Endothelial cell of umbilical vein (primary cell): ENCODE results near the gene ABI2. TPM values are rescaled to one million over a fixed set of nuclear protein-coding genes. Genes with fewer than 3 reads are reported as not detected.

Experiments used
- BruUV-seq: library from RNA; stranded (reverse); fragments of 400-500 nt; replicated peaks from 2 replicates; lab custom pipeline; 2021; lab: Mats Ljungman, UMichigan
- CTCF ChIA-PET: fragments of 300-600, 350-600 bp; sonication (Branson Sonifier 250); formaldehyde crosslinking; loops from one replicate; lab custom pipeline; 2021; ENCODE audit warnings: antibody characterized with exemption, inconsistent platforms; lab: Charles Lee
- POLR2A ChIA-PET: fragments of 300-600, 350-600 bp; sonication (Branson Sonifier 250); formaldehyde crosslinking; loops from one replicate; lab custom pipeline; 2021; ENCODE audit warnings: antibody characterized with exemption, inconsistent platforms; lab: Charles Lee
- DNase-seq: peaks from one replicate; pipeline ENCODE4 v3.0.0-alpha.2; 2011; ENCODE audit warnings: low read depth, low spot score
- FAIRE-seq: peaks from 2 replicates; lab custom pipeline; 2011; peaks lifted over from hg19 to GRCh38; lab: Jason Lieb, UNC
- H2AFZ ChIP-seq: 2 replicates; pipeline ENCODE4 v1.6.0; 2012; ENCODE audit warnings: low read depth, low read length, control low read depth, inconsistent platforms
- H3K27ac ChIP-seq: 2 replicates; pipeline ENCODE4 v1.5.1; 2011; ENCODE audit warnings: low read depth, mild to moderate bottlenecking, control low read depth, low read length, moderate library complexity; ENCODE audit not compliant: insufficient read depth
- H3K27me3 ChIP-seq, 2 experiments: 2 replicates each; pipeline versions ENCODE4 v1.6.0 to v1.6.1; 2011; ENCODE audit warnings: low read length in 2 of 2, mixed read lengths in 1 of 2; ENCODE audit not compliant: control insufficient read depth in 2 of 2, insufficient read depth in 2 of 2
- H3K36me3 ChIP-seq, 2 experiments: 2 replicates in 1 of 2; 3 replicates in 1 of 2; pipeline ENCODE4 v1.5.1; 2011; ENCODE audit warnings: low read length in 2 of 2, mild to moderate bottlenecking in 1 of 2, moderate library complexity in 1 of 2; ENCODE audit not compliant: control insufficient read depth in 2 of 2, insufficient read depth in 2 of 2; ENCODE audit errors: extremely low read depth in 1 of 2
- H3K4me1 ChIP-seq: 3 replicates; pipeline ENCODE4 v1.5.1; 2011; ENCODE audit warnings: mild to moderate bottlenecking, low read length; ENCODE audit not compliant: control insufficient read depth, insufficient read depth; ENCODE audit errors: extremely low read depth
- H3K4me2 ChIP-seq: 2 replicates; pipeline ENCODE4 v1.6.1; 2011; ENCODE audit warnings: low read length, control low read depth, mixed read lengths; ENCODE audit not compliant: insufficient read depth
- H3K4me3 ChIP-seq, 3 experiments: fragments of 200-600 bp in 1 of 3; sonication (generic), shearing (Covaris generic) in 1 of 3; replicated peaks in 1 of 3; 2 replicates each; pipeline ENCODE4 v1.5.1; 2011 to 2016; ENCODE audit warnings: control low read depth in 3 of 3, low read length in 3 of 3, mild to moderate bottlenecking in 2 of 3, inconsistent platforms in 1 of 3, low read depth in 1 of 3, moderate library complexity in 1 of 3; ENCODE audit not compliant: insufficient read depth in 1 of 3
- H3K79me2 ChIP-seq: 2 replicates; pipeline ENCODE4 v1.6.0; 2012; ENCODE audit warnings: low read length, inconsistent platforms; ENCODE audit not compliant: control insufficient read depth, insufficient read depth
- H3K9ac ChIP-seq: replicated peaks from 2 replicates; pipeline ENCODE3; 2011; ENCODE audit warnings: low read length, control low read depth; ENCODE audit not compliant: insufficient read depth; ENCODE audit errors: extremely low read depth
- H3K9me1 ChIP-seq: replicated peaks from 3 replicates; pipeline ENCODE4 v1.6.0; 2011; ENCODE audit warnings: mild to moderate bottlenecking, low read length; ENCODE audit not compliant: control insufficient read depth, insufficient read depth; ENCODE audit errors: extremely low read depth
- H3K9me3 ChIP-seq: replicated peaks from 2 replicates; pipeline ENCODE4 v1.5.1; 2012; ENCODE audit warnings: low read length, inconsistent platforms; ENCODE audit not compliant: control insufficient read depth, insufficient read depth
- H4K20me1 ChIP-seq: replicated peaks from 2 replicates; pipeline ENCODE3; 2011; ENCODE audit warnings: mild to moderate bottlenecking, low read length; ENCODE audit not compliant: control insufficient read depth, insufficient read depth; ENCODE audit errors: extremely low read depth
- EZH2 ChIP-seq: IDR thresholded peaks from 2 replicates; pipeline ENCODE4 v1.6.1; 2012; ENCODE audit warnings: borderline replicate concordance, low read depth, mild to moderate bottlenecking, moderate library complexity, low read length, inconsistent platforms; ENCODE audit not compliant: severe bottlenecking
- FOS ChIP-seq: IDR thresholded peaks from 2 replicates; pipeline ENCODE4 v1.6.1; 2011; ENCODE audit warnings: mild to moderate bottlenecking, low read length, moderate library complexity, borderline replicate concordance; ENCODE audit not compliant: insufficient read depth
- GATA2 ChIP-seq: IDR thresholded peaks from 2 replicates; pipeline ENCODE4 v1.7.0; 2011; ENCODE audit warnings: low read depth, mild to moderate bottlenecking, moderate library complexity, mixed read lengths, low read length; ENCODE audit not compliant: insufficient read length, insufficient read depth
- JUN ChIP-seq: IDR thresholded peaks from 2 replicates; pipeline ENCODE4 v1.6.1; 2011; ENCODE audit warnings: borderline replicate concordance, low read depth; ENCODE audit not compliant: insufficient read length, insufficient read depth
- MYC ChIP-seq: IDR thresholded peaks from one replicate; pipeline ENCODE4 v1.6.1; 2011; ENCODE audit warnings: mild to moderate bottlenecking, low read depth, low read length
- POLR2A ChIP-seq: IDR thresholded peaks from 2 replicates; pipeline ENCODE4 v1.6.1; 2012; ENCODE audit warnings: low read depth, mild to moderate bottlenecking, control low read depth, low read length
- POLR2AphosphoS5 ChIP-seq: IDR thresholded peaks from 2 replicates; pipeline ENCODE4 v1.6.1; 2012; ENCODE audit warnings: low read depth, mild to moderate bottlenecking, control low read depth, low read length, moderate library complexity; ENCODE audit not compliant: insufficient read depth
- dilution Hi-C: fragments of 300-500 bp; cut with MboI; formaldehyde crosslinking; loops from one replicate; pipeline ENCODE4 v1.15.0; 2019; ENCODE audit warnings: low sequenced_read_pairs; ENCODE audit not compliant: extremely low pct_ligation_motif_present
- intact Hi-C: fragments of 100-400 bp; cut with micrococcal nuclease; formaldehyde crosslinking; loops from one replicate; pipeline ENCODE4 v1.10.0; 2022
- polyA plus RNA-seq, 4 experiments: library from polyadenylated mRNA; depleted of rRNA in 3 of 4; stranded (reverse) in 3 of 4; unstranded in 1 of 4; fragments of >200 nt; gene quantifications; 2 replicates each; pipeline versions ENCODE4 v1.2.1 to v1.2.3, GENCODE V29; 2011 to 2012; ENCODE audit warnings: missing spikeins in 1 of 4
- total RNA-seq: library from RNA; stranded (reverse); gene quantifications from 2 replicates; pipeline ENCODE4 v1.2.3, GENCODE V29; 2021
- TF ChIP-seq, protein P1 (sequence below): IDR thresholded peaks from 2 replicates; pipeline ENCODE4 v1.6.1; 2011; ENCODE audit not compliant: insufficient read depth, insufficient read length
- TF ChIP-seq, protein P2 (sequence below), 2 donors: IDR thresholded peaks; 1 replicate in 1 of 2; 2 replicates in 1 of 2; pipeline ENCODE4 v1.5.1; 2011; ENCODE audit warnings: low read length in 2 of 2, mild to moderate bottlenecking in 2 of 2, moderate library complexity in 2 of 2, control low read depth in 1 of 2, inconsistent platforms in 1 of 2, low read depth in 1 of 2; ENCODE audit not compliant: insufficient read depth in 1 of 2; ENCODE audit errors: extremely low read depth in 1 of 2

Gene ABI2
- total and polyA plus RNA-seq, 2 donors (not counting 3 experiments of a cell fraction or from before 2014, with no cell fraction given), result 35.7 to 61.0 TPM

DNA sequence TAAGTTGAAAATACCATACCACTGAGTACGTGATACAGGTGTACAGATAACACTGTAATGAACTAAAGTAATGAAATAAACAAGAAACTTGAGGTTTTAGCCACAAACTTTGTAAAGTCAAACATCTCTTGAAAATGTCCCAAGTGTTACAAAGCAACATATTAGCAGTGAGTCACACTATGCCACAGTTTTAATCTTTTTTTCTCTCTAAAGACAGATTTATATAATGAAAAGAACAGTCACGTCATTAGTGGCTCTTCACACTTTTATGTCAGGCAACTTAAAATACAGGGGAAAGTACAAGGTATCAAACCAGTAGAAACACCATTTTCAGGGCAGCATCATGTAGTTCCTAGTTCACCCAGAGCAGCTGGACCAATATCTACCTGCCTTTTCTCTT lies 164.8 kb downstream of the ABI2 start:
- Histone ChIP-seq H3K4me1 (peaks cover 4% of the 10 kb centered on the region), H3K9me1 (no peaks in the 10 kb centered on the region), H3K36me3 (peaks cover 7 to 11% of the 10 kb centered on the region in 2 experiments), H3K9me3 (no peaks in the 10 kb centered on the region), H3K27ac (no peak overlapping the region), H3K4me2 (no peak overlapping the region), H3K27me3 (no peaks in the 10 kb centered on the region), H4K20me1 (no peaks in the 10 kb centered on the region), H3K4me3 (no peak overlapping the region), H2AFZ (no peak overlapping the region), H3K79me2 (peaks cover 49% of the 10 kb centered on the region), H3K9ac (no peak overlapping the region)
- DNase-seq (no peak), FAIRE-seq (peak; percentile 15)
- dilution Hi-C loops, result no loop called here
- ChIA-PET CTCF (interaction anchor here (1.3 to 1.9 kb wide), 2 partner anchors 289 to 322 kb away, joined by 3 to 8 read pairs; no protein-coding TSS in a partner anchor), POLR2A (no interaction called here)
- TF ChIP-seq, protein P1, sequence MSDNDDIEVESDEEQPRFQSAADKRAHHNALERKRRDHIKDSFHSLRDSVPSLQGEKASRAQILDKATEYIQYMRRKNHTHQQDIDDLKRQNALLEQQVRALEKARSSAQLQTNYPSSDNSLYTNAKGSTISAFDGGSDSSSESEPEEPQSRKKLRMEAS, result no peak
- TF ChIP-seq MYC, result no peak
- TF ChIP-seq POLR2AphosphoS5, result no peak
- no peak for TF ChIP-seq EZH2
- TF ChIP-seq FOS, result no peak
- no peak for TF ChIP-seq JUN
- TF ChIP-seq POLR2A, result no peak
- TF ChIP-seq GATA2, result no peak
- TF ChIP-seq, protein P2, sequence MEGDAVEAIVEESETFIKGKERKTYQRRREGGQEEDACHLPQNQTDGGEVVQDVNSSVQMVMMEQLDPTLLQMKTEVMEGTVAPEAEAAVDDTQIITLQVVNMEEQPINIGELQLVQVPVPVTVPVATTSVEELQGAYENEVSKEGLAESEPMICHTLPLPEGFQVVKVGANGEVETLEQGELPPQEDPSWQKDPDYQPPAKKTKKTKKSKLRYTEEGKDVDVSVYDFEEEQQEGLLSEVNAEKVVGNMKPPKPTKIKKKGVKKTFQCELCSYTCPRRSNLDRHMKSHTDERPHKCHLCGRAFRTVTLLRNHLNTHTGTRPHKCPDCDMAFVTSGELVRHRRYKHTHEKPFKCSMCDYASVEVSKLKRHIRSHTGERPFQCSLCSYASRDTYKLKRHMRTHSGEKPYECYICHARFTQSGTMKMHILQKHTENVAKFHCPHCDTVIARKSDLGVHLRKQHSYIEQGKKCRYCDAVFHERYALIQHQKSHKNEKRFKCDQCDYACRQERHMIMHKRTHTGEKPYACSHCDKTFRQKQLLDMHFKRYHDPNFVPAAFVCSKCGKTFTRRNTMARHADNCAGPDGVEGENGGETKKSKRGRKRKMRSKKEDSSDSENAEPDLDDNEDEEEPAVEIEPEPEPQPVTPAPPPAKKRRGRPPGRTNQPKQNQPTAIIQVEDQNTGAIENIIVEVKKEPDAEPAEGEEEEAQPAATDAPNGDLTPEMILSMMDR (IDR thresholded peaks at IDR 0.05; ENCODE audit: extremely low read depth in 1 of 2, insufficient read depth in 1 of 2, low read depth in 1 of 2, low read length in 2 of 2), result no peak
- intact Hi-C loops, result no loop called here
- no TSS peak for BruUV-seq

Other genes starting within 250 kb of the ABI2 start
- gene CYP20A1, start 89.4 kb upstream of the ABI2 start, total RNA-seq, result 19.7 and 26.5 TPM in 2 replicates
- 6.6 and 9.6 TPM in 2 replicates for gene CYP20A1, start 89.4 kb upstream of the ABI2 start, polyA plus RNA-seq
- gene RAPH1, start 206.9 kb downstream of the ABI2 start, total RNA-seq, result 56.9 and 59.5 TPM in 2 replicates
- 3.6 and 5.1 TPM in 2 replicates for gene RAPH1, start 206.9 kb downstream of the ABI2 start, polyA plus RNA-seq